HG03139 (cell line): Measurements from ENCODE around the gene MAG.

Source experiments
- ATAC-seq: cut with Tn5 transposase; IDR thresholded peaks from one replicate; pipeline ENCODE4 v1.9.1; 2021; ENCODE audit not compliant: unreplicated experiment

Gene MAG

GRCh38 chr19:35265126-35265899, 26.6 kb upstream of the MAG start:
- ATAC-seq: no peak

DNA sequence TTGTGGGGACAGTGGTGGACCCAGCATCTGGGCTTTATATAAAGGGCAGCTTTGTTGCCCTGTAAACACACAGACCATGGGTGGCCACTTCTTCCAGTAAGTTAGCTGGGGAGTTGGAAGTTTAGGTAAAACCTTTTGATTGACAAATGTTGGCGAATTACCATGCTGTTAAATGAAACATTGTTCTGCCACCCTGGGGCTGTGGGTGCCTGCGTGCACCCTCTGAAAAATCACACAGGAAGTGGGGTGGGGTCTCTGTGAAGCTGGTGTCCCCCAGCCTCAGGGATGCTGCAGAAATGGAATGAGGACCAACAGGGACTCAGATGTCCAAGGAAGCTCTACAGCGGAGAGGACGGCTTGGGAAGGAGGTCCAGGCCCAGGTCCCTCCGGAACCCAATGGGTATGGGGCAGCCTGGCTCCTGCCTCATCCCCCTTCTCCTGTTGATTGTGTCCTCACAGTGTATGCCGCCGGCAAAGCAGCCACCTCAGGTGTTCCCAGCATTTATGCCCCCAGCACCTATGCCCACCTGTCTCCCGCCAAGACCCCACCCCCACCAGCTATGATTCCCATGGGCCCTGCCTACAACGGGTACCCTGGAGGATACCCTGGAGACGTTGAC, 26.0 kb upstream of the MAG start:
- no peak for ATAC-seq

DNA sequence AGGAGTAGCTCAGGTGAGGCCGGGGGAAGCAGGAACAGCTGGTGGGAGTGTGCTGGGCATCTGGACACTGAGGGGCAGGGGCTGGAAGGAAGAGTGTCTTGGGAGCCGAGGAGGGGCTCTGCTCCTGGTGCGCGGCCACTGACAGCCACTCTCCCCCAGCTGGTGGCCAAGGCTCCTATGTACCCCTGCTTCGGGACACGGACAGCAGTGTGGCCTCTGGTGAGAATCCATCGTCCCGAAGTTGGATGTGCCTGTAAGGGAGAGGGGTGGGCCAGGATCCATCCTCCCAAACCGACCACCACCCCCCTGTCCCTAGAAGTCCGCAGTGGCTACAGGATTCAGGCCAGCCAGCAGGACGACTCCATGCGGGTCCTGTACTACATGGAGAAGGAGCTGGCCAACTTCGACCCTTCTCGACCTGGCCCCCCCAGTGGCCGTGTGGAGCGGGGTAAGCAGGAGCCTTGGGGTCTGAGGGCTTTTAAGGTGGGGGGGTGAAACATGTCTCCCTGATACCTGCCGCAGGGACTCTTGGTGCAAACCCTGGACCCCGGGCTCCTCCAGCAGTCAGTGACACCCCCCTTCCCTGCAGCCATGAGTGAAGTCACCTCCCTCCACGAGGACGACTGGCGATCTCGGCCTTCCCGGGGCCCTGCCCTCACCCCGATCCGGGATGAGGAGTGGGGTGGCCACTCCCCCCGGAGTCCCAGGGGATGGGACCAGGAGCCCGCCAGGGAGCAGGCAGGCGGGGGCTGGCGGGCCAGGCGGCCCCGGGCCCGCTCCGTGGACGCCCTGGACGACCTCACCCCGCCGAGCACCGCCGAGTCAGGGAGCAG, 25.2 kb upstream of the MAG start:
- ATAC-seq: no peak

GRCh38 chr19:35267353-35267817, 24.6 kb upstream of the MAG start:
- ATAC-seq: no peak

DNA sequence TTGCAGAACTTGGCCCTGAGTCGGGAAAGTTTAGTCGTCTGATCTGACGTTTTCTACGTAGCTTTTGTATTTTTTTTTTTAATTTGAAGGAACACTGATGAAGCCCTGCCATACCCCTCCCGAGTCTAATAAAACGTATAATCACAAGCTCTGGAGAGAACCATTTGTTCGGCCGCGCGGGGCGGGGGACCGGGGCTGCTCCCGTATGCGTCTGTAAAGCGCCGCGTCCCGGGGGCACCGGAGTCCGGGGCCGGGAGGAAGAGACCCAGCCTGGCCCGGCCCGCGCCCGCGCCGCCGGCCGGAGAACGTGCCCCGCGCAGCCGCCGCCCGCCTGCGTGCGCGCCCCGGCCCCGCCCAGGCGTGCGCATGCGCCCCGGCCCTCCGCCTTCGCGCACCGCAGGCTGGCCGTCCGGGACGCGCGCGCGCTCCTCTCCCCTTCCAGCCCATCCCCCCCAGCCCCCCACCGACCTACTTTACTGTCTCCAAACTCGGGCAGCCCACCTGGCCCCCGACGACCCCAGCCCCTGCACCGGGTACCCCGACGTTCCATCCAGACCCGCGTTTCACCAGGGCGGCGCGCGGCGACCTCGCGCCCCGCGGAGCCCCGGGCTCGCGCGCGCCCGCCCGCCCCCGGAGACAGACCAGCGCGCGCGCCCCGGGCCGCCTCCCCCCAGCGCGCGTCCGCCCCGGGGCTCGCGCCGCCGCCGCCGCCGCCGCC, 24.0 kb upstream of the MAG start:
- ATAC-seq: peak; percentile 39

- peak; percentile 19 for ATAC-seq
These were observed 23.2 kb upstream of the MAG start, which contains the start of gene USF2 for GRCh38 chr19:35268536-35269437. Gene USF2, plus strand, starts transcription at chr19:35268962. Its CDS starts 140 bp downstream, at chr19:35269102.

GRCh38 chr19:35269438-35270117, 22.4 kb upstream of the MAG start:
- ATAC-seq: peak; percentile 54

- ATAC-seq: no peak
These were observed 21.6 kb upstream of the MAG start for GRCh38 chr19:35270381-35270811.

DNA sequence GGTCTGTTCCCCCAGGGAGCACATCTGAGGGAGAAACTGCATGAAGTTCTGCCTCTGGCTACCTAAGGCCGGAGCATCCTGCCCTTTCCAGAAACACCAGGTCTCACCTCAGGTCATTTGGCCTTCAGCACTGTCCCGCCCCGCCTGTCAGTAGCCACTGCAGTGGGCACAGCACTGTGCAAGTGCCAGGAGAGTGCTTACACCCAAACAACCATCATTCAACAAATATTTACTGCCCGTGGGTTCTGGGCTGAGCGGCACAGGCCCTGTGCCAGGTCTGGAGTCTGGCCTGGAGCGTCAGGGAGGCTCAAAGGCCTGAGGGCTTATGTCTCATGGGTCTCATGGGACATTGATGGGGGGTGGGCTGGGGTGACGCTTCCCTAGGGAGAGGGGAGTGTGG, 20.4 kb upstream of the MAG start:
- ATAC-seq: no peak

DNA sequence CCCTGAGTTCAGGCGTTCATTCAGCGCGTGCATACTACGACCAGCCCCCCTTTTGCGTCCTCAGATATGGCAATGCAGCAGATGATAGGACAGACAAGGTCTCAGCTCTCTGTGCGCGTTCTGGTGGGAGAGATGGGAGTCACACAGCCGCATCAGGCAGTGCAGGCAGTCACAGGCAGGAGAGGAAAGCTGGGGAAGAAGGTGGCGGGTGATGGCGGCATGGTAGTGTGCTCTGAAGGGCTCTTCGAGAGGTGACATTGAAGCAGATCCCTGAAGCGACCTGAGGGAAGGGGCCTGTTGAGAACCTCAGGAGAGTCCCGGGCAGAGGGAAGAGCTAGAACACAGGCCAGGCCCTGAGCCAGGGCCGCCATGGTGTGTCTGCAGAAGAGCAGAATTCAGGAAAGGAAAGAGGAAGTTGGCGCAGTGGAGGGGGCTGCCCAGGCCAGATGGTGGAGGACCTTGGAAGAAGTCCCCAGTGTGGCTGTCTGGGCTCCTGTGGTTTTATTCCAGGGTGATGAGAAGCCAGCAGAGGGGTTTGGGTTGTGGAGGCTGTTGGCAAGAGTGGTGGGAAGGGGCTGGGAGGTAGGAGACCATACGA, 19.7 kb upstream of the MAG start:
- ATAC-seq: no peak

- no peak for ATAC-seq
These were observed 18.9 kb upstream of the MAG start for GRCh38 chr19:35272954-35273649.

- ATAC-seq: no peak
These were observed 18.2 kb upstream of the MAG start for GRCh38 chr19:35273686-35274259.

GRCh38 chr19:35274323-35274722, 17.6 kb upstream of the MAG start:
- no peak for ATAC-seq

DNA sequence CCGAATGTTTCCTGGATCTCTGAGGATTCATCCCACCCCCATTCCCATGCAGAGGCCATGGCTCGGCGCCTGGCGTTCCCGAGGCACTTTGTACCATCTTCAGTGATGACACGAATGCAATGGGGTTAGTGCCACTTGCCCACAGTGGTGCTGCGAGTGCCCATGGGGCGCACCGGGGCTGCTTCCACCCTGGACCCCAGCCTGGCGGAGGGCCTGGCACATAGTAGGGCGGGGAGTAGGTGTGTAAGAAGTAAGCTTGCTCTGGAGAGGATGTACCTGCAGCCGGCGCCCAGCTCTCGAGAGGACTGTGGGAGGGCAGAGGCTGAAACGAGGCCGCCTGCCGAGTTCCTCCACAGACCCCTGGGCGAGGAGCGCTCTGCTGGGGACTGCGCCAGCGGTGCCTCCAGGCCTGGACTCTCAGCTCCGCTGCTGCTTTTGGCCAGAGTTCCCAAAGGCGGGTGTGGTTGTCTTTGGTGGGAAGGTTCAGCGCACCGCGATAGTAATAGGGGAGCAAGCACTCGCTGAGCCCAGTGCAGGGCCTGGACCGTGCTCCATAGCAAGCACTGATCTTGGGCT, 15.2 kb upstream of the MAG start:
- no peak for ATAC-seq

DNA sequence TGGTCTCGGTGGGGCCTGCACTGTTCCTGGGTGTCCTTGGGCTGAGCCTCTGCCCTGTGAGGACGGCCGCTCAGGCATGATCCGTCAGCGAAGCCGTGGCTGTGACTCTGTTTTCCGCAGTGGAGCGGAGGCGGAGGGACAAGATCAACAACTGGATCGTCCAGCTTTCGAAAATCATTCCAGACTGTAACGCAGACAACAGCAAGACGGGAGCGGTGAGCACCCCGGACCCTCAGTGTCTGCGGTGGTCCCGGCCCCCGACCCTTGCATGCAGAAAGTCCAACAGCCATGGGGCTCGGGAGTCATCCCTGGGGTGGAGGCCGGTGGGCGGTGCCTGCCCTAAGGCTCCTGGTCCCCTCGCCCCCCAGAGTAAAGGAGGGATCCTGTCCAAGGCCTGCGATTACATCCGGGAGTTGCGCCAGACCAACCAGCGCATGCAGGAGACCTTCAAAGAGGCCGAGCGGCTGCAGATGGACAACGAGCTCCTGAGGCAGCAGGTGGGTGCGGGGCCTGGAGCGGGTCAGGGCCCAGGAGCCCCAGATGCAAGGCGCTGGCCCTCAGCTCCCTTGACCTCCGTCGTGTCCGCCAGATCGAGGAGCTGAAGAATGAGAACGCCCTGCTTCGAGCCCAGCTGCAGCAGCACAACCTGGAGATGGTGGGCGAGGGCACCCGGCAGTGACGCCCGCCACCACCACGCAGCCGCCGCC, 13.2 kb upstream of the MAG start:
- no peak for ATAC-seq

DNA sequence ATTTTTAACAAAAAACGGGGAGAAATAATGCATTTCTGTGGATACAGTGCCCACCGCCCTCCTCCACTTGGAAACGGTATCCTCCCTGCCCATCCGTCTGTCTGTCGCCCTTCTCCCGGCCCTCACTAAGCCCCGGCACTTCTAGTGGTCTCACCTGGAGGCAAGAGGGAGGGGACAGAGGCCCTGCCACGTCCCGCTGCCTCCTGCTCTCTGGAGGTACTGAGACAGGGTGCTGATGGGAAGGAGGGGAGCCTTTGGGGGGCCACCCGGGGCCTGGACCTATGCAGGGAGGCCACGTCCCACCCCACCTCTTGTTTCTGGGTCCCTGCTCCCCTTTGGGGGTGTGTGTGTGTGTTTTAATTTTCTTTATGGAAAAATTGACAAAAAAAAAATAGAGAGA, 12.6 kb upstream of the MAG start:
- no peak for ATAC-seq
